Astrocyte (in vitro differentiated cells and primary cell): Measurements from ENCODE around the gene PSMC4. TPM values are rescaled to one million over a fixed set of nuclear protein-coding genes. Genes with fewer than 3 reads are reported as not detected.

ENCODE experiments used
- DNase-seq: peaks from one replicate; pipeline ENCODE4 v3.0.0-alpha.2; 2010; ENCODE audit warnings: low read depth
- FAIRE-seq: peaks from 2 replicates; lab custom pipeline; 2011; peaks lifted over from hg19 to GRCh38; lab: Jason Lieb, UNC
- H2AFZ ChIP-seq: 2 replicates; pipeline ENCODE4 v1.6.0; 2012; ENCODE audit warnings: low read depth, low read length, inconsistent platforms
- H3K27ac ChIP-seq: 2 replicates; pipeline ENCODE4 v1.5.1; 2011; ENCODE audit warnings: low read depth, low read length, inconsistent platforms
- H3K27me3 ChIP-seq: 2 replicates; pipeline ENCODE4 v1.6.0; 2011; ENCODE audit warnings: low read length, inconsistent platforms; ENCODE audit not compliant: insufficient read depth
- H3K36me3 ChIP-seq: 2 replicates; pipeline ENCODE4 v1.5.1; 2011; ENCODE audit warnings: low read length, inconsistent platforms; ENCODE audit not compliant: insufficient read depth
- H3K4me1 ChIP-seq: 2 replicates; pipeline ENCODE4 v1.5.1; 2011; ENCODE audit warnings: low read length, inconsistent platforms; ENCODE audit not compliant: insufficient read depth
- H3K4me2 ChIP-seq: 2 replicates; pipeline ENCODE4 v1.6.0; 2012; ENCODE audit warnings: low read length, inconsistent platforms
- H3K4me3 ChIP-seq: 2 replicates; pipeline ENCODE4 v1.5.1; 2011; ENCODE audit warnings: low read depth, mild to moderate bottlenecking, low read length, inconsistent platforms; ENCODE audit not compliant: insufficient read depth
- H3K79me2 ChIP-seq: 2 replicates; pipeline ENCODE4 v1.6.0; 2012; ENCODE audit warnings: mild to moderate bottlenecking, low read length, inconsistent platforms; ENCODE audit not compliant: insufficient read depth
- H3K9ac ChIP-seq: 2 replicates; pipeline ENCODE4 v1.6.0; 2012; ENCODE audit warnings: mild to moderate bottlenecking, low read length, inconsistent platforms
- H3K9me3 ChIP-seq: 2 replicates; pipeline ENCODE4 v1.5.1; 2012; ENCODE audit warnings: low read depth, mild to moderate bottlenecking, low read length, inconsistent platforms; ENCODE audit not compliant: insufficient read depth
- H4K20me1 ChIP-seq: 2 replicates; pipeline ENCODE4 v1.6.0; 2012; ENCODE audit warnings: low read length, inconsistent platforms; ENCODE audit not compliant: insufficient read depth
- H3K27ac Mint-ChIP-seq: one replicate; pipeline ENCODE4 v1.8.0; 2021; ENCODE audit warnings: mild to moderate bottlenecking, mixed read lengths; ENCODE audit not compliant: unreplicated experiment
- H3K27me3 Mint-ChIP-seq: one replicate; pipeline ENCODE4 v1.8.0; 2021; ENCODE audit warnings: low read depth, mixed read lengths; ENCODE audit not compliant: unreplicated experiment
- H3K36me3 Mint-ChIP-seq: one replicate; pipeline ENCODE4 v1.8.0; 2021; ENCODE audit warnings: low read depth, mixed read lengths; ENCODE audit not compliant: unreplicated experiment
- H3K4me1 Mint-ChIP-seq: one replicate; pipeline ENCODE4 v1.8.0; 2021; ENCODE audit warnings: low read depth, mixed read lengths; ENCODE audit not compliant: unreplicated experiment
- H3K4me3 Mint-ChIP-seq: one replicate; pipeline ENCODE4 v1.8.0; 2021; ENCODE audit warnings: mild to moderate bottlenecking, moderate library complexity, mixed read lengths; ENCODE audit not compliant: unreplicated experiment
- H3K9me3 Mint-ChIP-seq: one replicate; pipeline ENCODE4 v1.8.0; 2021; ENCODE audit warnings: mild to moderate bottlenecking, mixed read lengths; ENCODE audit not compliant: unreplicated experiment
- EZH2 ChIP-seq: IDR thresholded peaks from 2 replicates; pipeline ENCODE4 v1.6.1; 2012; ENCODE audit warnings: mild to moderate bottlenecking, low read length, inconsistent platforms; ENCODE audit not compliant: insufficient read depth
- total RNA-seq: library from RNA; stranded (reverse); gene quantifications from 2 replicates; pipeline ENCODE4 v1.2.1, GENCODE V29; 2021
- TF ChIP-seq, protein P1 (sequence below): IDR thresholded peaks from 2 replicates; pipeline ENCODE4 v1.5.1; 2011; ENCODE audit warnings: low read depth, mild to moderate bottlenecking, inconsistent platforms, low read length, moderate library complexity; ENCODE audit not compliant: insufficient read depth

The PSMC4 gene
- total RNA-seq, 1 donor from 2014 or later, result 127 TPM

DNA sequence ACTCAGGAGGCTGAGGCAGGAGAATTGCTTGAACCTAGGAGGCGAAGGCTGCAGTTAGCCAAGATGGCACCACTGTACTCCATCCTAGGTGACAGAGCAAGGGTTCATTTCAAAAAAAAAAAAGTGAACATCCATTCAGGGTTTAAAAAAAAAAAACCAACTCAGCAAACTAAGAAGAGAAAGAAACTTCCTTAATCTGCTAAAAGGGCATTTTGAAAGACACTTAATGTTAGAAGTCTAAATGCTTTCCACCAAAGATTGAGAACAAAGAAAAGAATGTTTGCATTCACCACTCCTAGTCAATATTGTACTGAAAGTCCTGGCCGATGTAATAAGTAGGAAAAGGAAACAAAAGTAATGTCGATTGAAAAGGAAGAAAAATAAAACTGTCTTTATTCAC lies 7.1 kb upstream of the PSMC4 start:
- H3K4me1 ChIP-seq, result no peaks in the 10 kb centered on the region
- H3K27ac Mint-ChIP-seq, result no peak overlapping the region
- H3K27me3 Mint-ChIP-seq, result no peaks in the 10 kb centered on the region
- no peak overlapping the region for H3K4me3 Mint-ChIP-seq
- no peak overlapping the region for H2AFZ ChIP-seq
- no peak overlapping the region for H3K27ac ChIP-seq
- H4K20me1 ChIP-seq, result no peaks in the 10 kb centered on the region
- H3K27me3 ChIP-seq, result no peaks in the 10 kb centered on the region
- TF ChIP-seq, protein P1, sequence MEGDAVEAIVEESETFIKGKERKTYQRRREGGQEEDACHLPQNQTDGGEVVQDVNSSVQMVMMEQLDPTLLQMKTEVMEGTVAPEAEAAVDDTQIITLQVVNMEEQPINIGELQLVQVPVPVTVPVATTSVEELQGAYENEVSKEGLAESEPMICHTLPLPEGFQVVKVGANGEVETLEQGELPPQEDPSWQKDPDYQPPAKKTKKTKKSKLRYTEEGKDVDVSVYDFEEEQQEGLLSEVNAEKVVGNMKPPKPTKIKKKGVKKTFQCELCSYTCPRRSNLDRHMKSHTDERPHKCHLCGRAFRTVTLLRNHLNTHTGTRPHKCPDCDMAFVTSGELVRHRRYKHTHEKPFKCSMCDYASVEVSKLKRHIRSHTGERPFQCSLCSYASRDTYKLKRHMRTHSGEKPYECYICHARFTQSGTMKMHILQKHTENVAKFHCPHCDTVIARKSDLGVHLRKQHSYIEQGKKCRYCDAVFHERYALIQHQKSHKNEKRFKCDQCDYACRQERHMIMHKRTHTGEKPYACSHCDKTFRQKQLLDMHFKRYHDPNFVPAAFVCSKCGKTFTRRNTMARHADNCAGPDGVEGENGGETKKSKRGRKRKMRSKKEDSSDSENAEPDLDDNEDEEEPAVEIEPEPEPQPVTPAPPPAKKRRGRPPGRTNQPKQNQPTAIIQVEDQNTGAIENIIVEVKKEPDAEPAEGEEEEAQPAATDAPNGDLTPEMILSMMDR, result no peak
- TF ChIP-seq EZH2, result no peak
- H3K9me3 Mint-ChIP-seq, result peaks cover 3% of the 10 kb centered on the region
- H3K9ac ChIP-seq, result no peak overlapping the region
- no peaks in the 10 kb centered on the region for H3K36me3 Mint-ChIP-seq
- H3K36me3 ChIP-seq, result no peaks in the 10 kb centered on the region
- H3K4me1 Mint-ChIP-seq, result no peaks in the 10 kb centered on the region
- H3K79me2 ChIP-seq, result no peaks in the 10 kb centered on the region
- no peak overlapping the region for H3K4me2 ChIP-seq
- no peaks in the 10 kb centered on the region for H3K9me3 ChIP-seq
- DNase-seq, result no peak
- FAIRE-seq, result no peak
- H3K4me3 ChIP-seq, result no peak overlapping the region

DNA sequence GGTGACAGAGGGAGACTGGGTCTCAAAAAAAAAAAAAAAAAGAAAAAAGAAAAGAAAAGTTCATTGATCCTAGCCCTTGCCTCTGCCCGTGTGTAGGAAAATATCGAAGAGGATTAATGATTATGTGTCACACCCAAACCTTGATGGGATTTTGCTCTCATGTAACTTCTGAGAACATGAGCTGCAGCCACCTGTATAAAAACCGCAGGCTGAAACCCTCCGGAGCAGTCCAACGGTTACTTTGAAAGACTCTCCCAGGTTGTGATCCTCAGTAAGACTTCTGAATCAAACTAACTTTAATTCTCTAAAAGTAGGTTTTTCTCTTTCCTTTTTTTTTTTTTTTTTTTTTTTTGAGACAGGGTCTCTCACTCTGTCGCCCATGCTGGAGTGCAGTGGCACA lies 4.3 kb upstream of the PSMC4 start:
- H3K27ac ChIP-seq, result no peak overlapping the region
- H3K79me2 ChIP-seq, result peaks cover 7% of the 10 kb centered on the region
- DNase-seq (no peak), FAIRE-seq (no peak)
- Mint-ChIP-seq H3K4me1 (peaks cover 8% of the 10 kb centered on the region), H3K27me3 (no peaks in the 10 kb centered on the region), H3K9me3 (no peaks in the 10 kb centered on the region), H3K27ac (no peak overlapping the region), H3K4me3 (no peak overlapping the region), H3K36me3 (no peaks in the 10 kb centered on the region)
- no peak overlapping the region for H3K4me2 ChIP-seq
- H3K4me3 ChIP-seq, result no peak overlapping the region
- TF ChIP-seq, protein P1, result no peak
- TF ChIP-seq EZH2, result no peak
- H3K4me1 ChIP-seq, result peaks cover 5% of the 10 kb centered on the region
- no peak overlapping the region for H2AFZ ChIP-seq
- H3K9me3 ChIP-seq, result no peaks in the 10 kb centered on the region
- no peaks in the 10 kb centered on the region for H3K27me3 ChIP-seq
- no peaks in the 10 kb centered on the region for H3K36me3 ChIP-seq
- no peak overlapping the region for H3K9ac ChIP-seq
- peaks cover 2% of the 10 kb centered on the region for H4K20me1 ChIP-seq

DNA sequence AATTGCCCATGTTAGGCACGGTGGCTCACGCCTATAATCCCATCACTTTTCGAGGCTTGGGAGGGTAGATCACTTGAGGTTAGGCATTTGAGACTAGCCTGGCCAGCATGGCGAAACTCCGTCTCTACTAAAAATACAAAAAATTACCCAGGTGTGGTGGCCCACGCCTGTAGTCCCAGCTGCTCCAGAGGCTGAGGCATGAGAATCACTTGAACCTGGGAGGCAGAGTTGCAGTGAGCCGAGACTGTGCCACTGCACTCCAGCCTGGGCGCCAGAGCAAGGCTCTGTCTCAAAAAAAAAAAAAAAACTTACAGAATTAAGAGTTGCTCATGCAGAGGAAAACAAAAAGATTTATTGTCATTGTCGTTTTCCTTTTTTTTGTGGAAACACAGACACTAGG lies 3.4 kb upstream of the PSMC4 start:
- peaks cover 5% of the 10 kb centered on the region for H3K36me3 Mint-ChIP-seq
- Histone ChIP-seq H2AFZ (no peak overlapping the region), H4K20me1 (peaks cover 10% of the 10 kb centered on the region), H3K27me3 (no peaks in the 10 kb centered on the region), H3K36me3 (peaks cover 5% of the 10 kb centered on the region), H3K4me3 (no peak overlapping the region), H3K27ac (no peak overlapping the region), H3K79me2 (peaks cover 17% of the 10 kb centered on the region), H3K9ac (no peak overlapping the region), H3K4me2 (no peak overlapping the region), H3K4me1 (peaks cover 11% of the 10 kb centered on the region), H3K9me3 (no peaks in the 10 kb centered on the region)
- H3K27ac Mint-ChIP-seq, result no peak overlapping the region
- H3K4me1 Mint-ChIP-seq, result peaks cover 16% of the 10 kb centered on the region
- no peak for TF ChIP-seq EZH2
- TF ChIP-seq, protein P1, result no peak
- H3K9me3 Mint-ChIP-seq, result no peaks in the 10 kb centered on the region
- no peaks in the 10 kb centered on the region for H3K27me3 Mint-ChIP-seq
- DNase-seq, result no peak
- no peak for FAIRE-seq
- H3K4me3 Mint-ChIP-seq, result no peak overlapping the region
